Right lobe of liver (tissue), 6 donors: ENCODE measurements around the gene ZNF546. TPM values are rescaled to one million over a fixed set of nuclear protein-coding genes. Genes with fewer than 3 reads are reported as not detected.

Experiments used
- ATAC-seq, 4 donors: fragments of 200-7000 bp; cut with Tn5 transposase; one replicate each; pipeline ENCODE4 v1.9.1; 2020; ENCODE audit warnings: mild to moderate bottlenecking in 4 of 4, moderate library complexity in 4 of 4
- DNase-seq, 3 donors: peaks; one replicate each; pipeline ENCODE4 v3.0.0-alpha.2; 2020
- H3K27ac ChIP-seq, 3 donors: fragments of 200-600 bp; one replicate each; pipeline ENCODE4 v1.8.0; 2022
- H3K27me3 ChIP-seq, 2 donors: fragments of 200-600 bp; one replicate each; pipeline ENCODE4 v1.8.0; 2022
- H3K36me3 ChIP-seq, 4 donors: fragments of 200-600 bp; sonication (generic) in 1 of 4; one replicate each; pipeline versions ENCODE4 v1.5.1 to v1.8.0; 2017 to 2022; ENCODE audit warnings: control low read depth in 1 of 4
- H3K4me1 ChIP-seq, 4 donors: fragments of 200-600 bp; sonication (generic) in 1 of 4; one replicate each; pipeline versions ENCODE4 v1.5.1 to v1.8.0; 2017 to 2022; ENCODE audit warnings: control low read depth in 1 of 4
- H3K4me3 ChIP-seq, 3 donors: fragments of 200-600 bp; one replicate each; pipeline ENCODE4 v1.8.0; 2022
- H3K9me3 ChIP-seq, 4 donors: fragments of 200-600 bp; sonication (generic) in 1 of 4; one replicate each; pipeline versions ENCODE4 v1.5.1 to v1.8.0; 2017 to 2022; ENCODE audit warnings: control low read depth in 1 of 4
- CTCF ChIP-seq, 4 donors: fragments of 200-600 bp in 3 of 4; fragments of 450-650 bp in 1 of 4; IDR thresholded peaks; one replicate each; pipeline versions ENCODE4 v1.5.1 to v1.8.0; 2016 to 2022; ENCODE audit warnings: antibody characterized with exemption in 4 of 4, mild to moderate bottlenecking in 2 of 4
- POLR2A ChIP-seq: fragments of 450-650 bp; IDR thresholded peaks from one replicate; pipeline ENCODE4 v1.6.1; 2017; ENCODE audit warnings: antibody characterized with exemption, mild to moderate bottlenecking
- WGBS: methylation state at CpG from one replicate; pipeline ENCODE4 v1.1.6; 2018; ENCODE audit warnings: low coverage, low lambda C conversion rate; ENCODE audit not compliant: insufficient coverage; ENCODE audit errors: missing lambda C conversion rate; 5-methylcytosine and 5-hydroxymethylcytosine counted together
- intact Hi-C, 2 donors: fragments of 100-400 bp; cut with DNase I; formaldehyde crosslinking; loops; one replicate each; pipeline versions ENCODE4 v1.11.2 to v1.14.1; 2022
- total RNA-seq, 6 experiments: library from RNA; depleted of rRNA in 2 of 6; stranded (reverse); fragments of >200 nt in 2 of 6; fragmentation: NEBNext Ultra II Directional in 3 of 6; extraction: Animal tissue kit (Norgen Biotek cat#: 25700) in 3 of 6; gene quantifications; one replicate each; pipeline versions ENCODE4 v1.1.0 to v1.2.4, GENCODE V29; 2016 to 2023
- donor health status: DM: no; HTN: yes; CAD: no.
- donor health status: DM: no; HTN: no; CAD: no.
- donor health status: DM: no; HTN: no; CAD: no.
- donor health status: DM: no; HTN: yes; CAD: no.
- donor health status: DM: no; HTN: yes; CAD: no.

The ZNF546 gene
- total RNA-seq, 6 experiments from 2014 or later, result 1.5 to 5.4 (median 3.5) TPM

GRCh38 chr19:40056505-40056904, 59.6 kb downstream of the ZNF546 start:
- WGBS, result 7% methylated on average over 7 of the region's 7 CpGs
- TF ChIP-seq POLR2A (no peak), CTCF (IDR thresholded peaks at IDR 0.05) (no peak)
- ATAC-seq (no peak), DNase-seq (no peak)
- H3K4me1 ChIP-seq, result no peaks in the 10 kb centered on the region
- H3K36me3 ChIP-seq, result no peaks in the 10 kb centered on the region
- H3K27me3 ChIP-seq, result no peaks in the 10 kb centered on the region
- peaks cover 0 to 23% (median 2%) of the 10 kb centered on the region in 4 donors for H3K9me3 ChIP-seq
- H3K27ac ChIP-seq, result peak overlapping the region in 1 of 3 donors; percentile 52
- H3K4me3 ChIP-seq, result peak overlapping the region; percentile 47 to 84 (median 83)
- intact Hi-C loops, result no loop called here

- TF ChIP-seq POLR2A (no peak), CTCF (IDR thresholded peaks at IDR 0.05) (no peak)
- H3K4me1 ChIP-seq, result no peaks in the 10 kb centered on the region
- no peaks in the 10 kb centered on the region for H3K36me3 ChIP-seq
- H3K9me3 ChIP-seq, result peaks cover 0 to 23% (median 2%) of the 10 kb centered on the region in 4 donors
- no peak overlapping the region for H3K27ac ChIP-seq
- no peaks in the 10 kb centered on the region for H3K27me3 ChIP-seq
- intact Hi-C loops, result no loop called here
- 71% methylated on average over 1 of the region's 1 CpG for WGBS
- no peak for DNase-seq
- no peak for ATAC-seq
- no peak overlapping the region for H3K4me3 ChIP-seq
Observed at GRCh38 chr19:40057166-40057565, 60.3 kb downstream of the ZNF546 start.

- 71% methylated on average over 1 of the region's 1 CpG for WGBS
- no peak for ATAC-seq
Observed at GRCh38 chr19:40059624-40060023, 62.8 kb downstream of the ZNF546 start.

GRCh38 chr19:40070058-40070457, 73.2 kb downstream of the ZNF546 start:
- Histone ChIP-seq H3K27ac (no peak overlapping the region), H3K4me3 (no peak overlapping the region), H3K36me3 (peaks cover 0 to 9% (median 6%) of the 10 kb centered on the region in 4 donors), H3K9me3 (peaks cover 0 to 8% (median 0%) of the 10 kb centered on the region in 4 donors), H3K27me3 (no peaks in the 10 kb centered on the region), H3K4me1 (no peaks in the 10 kb centered on the region)
- TF ChIP-seq CTCF (IDR thresholded peaks at IDR 0.05) (no peak), POLR2A (no peak)
- ATAC-seq (no peak), DNase-seq (no peak)
- 85% methylated on average over 1 of the region's 1 CpG for WGBS
- intact Hi-C loops, result no loop called here

More at GRCh38 chr19:40059624-40060023, 62.8 kb downstream of the ZNF546 start:
- Histone ChIP-seq H3K4me3 (no peak overlapping the region), H3K9me3 (peaks cover 0 to 23% (median 2%) of the 10 kb centered on the region in 4 donors), H3K4me1 (no peaks in the 10 kb centered on the region), H3K36me3 (no peaks in the 10 kb centered on the region), H3K27me3 (no peaks in the 10 kb centered on the region), H3K27ac (no peak overlapping the region)
- TF ChIP-seq CTCF (IDR thresholded peaks at IDR 0.05) (no peak), POLR2A (no peak)
- no peak for DNase-seq
- intact Hi-C loops, result no loop called here

Other genes starting within 250 kb of the ZNF546 start
- gene LEUTX, start 218.2 kb upstream of the ZNF546 start, total RNA-seq, result not detected
- gene DYRK1B, start 162.9 kb upstream of the ZNF546 start, total RNA-seq, result 1 to 10 TPM; 2.5 to 6.3 (median 4.4) TPM
- 10 to 100 TPM; 46.1 to 76.2 (median 51.4) TPM for gene FBL, start 150.7 kb upstream of the ZNF546 start, total RNA-seq
- gene FCGBP, start 62.4 kb upstream of the ZNF546 start, total RNA-seq, result 10 to 100 TPM in 1 of 6 experiments, 1 to 10 TPM in 5; 3.8 to 31.6 (median 3.9) TPM
- gene PSMC4, start 25.9 kb upstream of the ZNF546 start, total RNA-seq, result 100 to 1,000 TPM in 1 of 6 experiments, 10 to 100 TPM in 5; 40.0 to 106 (median 52.5) TPM
- 1 to 10 TPM; 3.2 to 9.6 (median 5.8) TPM for gene ZNF780B, start 59.2 kb downstream of the ZNF546 start, total RNA-seq
- gene ZNF780A, start 93.9 kb downstream of the ZNF546 start, total RNA-seq, result 10 to 100 TPM in 4 of 6 experiments, 1 to 10 TPM in 2; 8.4 to 11.1 (median 10.2) TPM
- gene MAP3K10, start 194.4 kb downstream of the ZNF546 start, total RNA-seq, result 1 to 10 TPM; 4.2 to 7.0 (median 6.5) TPM
- gene TTC9B, start 221.3 kb downstream of the ZNF546 start, total RNA-seq, result not detected
- gene CCNP, start 229.6 kb downstream of the ZNF546 start, total RNA-seq, result 1 to 10 TPM; 1.5 to 8.7 (median 3.9) TPM